RCC 7860 (cell line): ENCODE measurements around the gene SLC16A7.
A peak's percentile ranks its signal among the peaks of the same experiment; 100 is the strongest.

ENCODE experiments used
- DNase-seq: peaks from one replicate; pipeline ENCODE4 v3.0.0-alpha.2; 2015; ENCODE audit warnings: low spot score
- FAIRE-seq: peaks from 2 replicates; lab custom pipeline; 2012; peaks lifted over from hg19 to GRCh38; lab: Jason Lieb, UNC

The SLC16A7 gene

DNA sequence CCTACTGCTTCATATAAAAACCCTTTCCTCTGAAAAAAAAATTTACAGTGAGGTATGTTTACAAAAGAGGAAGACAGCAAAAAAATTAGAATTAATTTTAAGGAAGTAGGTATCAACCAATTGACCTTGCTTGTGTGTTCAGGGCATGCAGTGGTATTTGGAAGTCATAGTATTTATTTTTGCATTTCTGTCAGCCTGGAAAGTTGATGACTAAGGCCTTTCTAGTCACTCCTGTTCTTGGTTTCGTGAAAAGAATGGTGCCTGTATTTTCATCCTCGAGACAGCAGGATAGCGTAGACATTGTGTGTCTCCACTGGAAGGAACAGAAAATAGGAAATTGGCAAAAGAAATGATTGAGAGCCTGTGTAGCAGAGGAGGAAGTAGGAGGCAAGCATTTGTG lies 24.5 kb downstream of the SLC16A7 start:
- FAIRE-seq (no peak), DNase-seq (no peak)

DNA sequence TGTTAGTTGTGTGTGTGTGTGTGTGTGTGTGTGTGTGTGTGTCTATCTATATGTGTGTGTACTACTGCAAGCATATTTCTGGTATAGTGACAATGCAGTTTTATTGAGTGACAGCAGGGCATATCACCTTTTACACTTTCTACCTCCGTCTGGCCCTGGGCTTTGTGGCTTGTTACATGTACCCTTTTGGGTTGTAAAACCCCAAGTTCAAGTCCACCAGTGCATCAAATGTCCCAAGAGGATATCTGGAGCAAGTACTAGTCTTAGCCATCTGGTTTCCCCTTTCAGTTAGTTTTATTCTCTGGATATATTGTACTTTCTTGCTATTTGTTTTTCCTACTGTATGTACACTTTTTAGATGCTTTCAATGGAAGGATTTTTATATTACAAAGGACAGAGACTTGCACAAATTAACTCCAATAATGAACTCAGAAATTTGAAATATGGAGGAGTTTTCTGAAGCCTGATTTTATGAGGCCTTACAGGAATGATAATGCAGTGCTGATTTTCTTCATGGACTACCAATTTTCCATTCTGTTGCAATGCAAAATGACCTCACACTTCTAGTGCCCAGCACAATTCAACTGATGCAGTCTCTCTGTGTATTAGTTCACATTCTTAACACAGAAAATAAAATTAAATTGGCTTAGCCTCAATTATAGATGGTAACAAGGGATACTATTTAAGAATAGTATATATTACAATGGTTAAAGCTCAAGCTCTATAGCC lies 29.1 kb downstream of the SLC16A7 start:
- DNase-seq, result no peak
- FAIRE-seq, result no peak

DNA sequence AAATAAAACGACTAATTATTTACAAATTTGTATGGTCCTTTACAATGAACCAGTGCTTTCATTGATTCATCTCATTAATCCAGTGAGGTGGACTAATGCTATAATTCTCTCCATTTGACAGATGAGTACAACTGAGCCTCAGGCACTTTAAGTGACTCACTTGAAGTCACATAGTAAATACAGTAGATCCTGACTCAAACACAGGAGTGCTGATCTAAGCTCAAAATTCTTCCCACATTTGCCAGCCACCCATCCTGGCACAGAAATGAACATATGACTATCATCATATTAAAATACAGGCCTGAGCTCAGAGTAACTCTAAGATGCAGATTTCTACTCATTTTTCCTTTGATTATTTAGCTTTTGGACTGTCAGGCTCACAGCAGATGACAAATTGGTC lies 30.6 kb downstream of the SLC16A7 start:
- no peak for FAIRE-seq
- peak; percentile 8 for DNase-seq

DNA sequence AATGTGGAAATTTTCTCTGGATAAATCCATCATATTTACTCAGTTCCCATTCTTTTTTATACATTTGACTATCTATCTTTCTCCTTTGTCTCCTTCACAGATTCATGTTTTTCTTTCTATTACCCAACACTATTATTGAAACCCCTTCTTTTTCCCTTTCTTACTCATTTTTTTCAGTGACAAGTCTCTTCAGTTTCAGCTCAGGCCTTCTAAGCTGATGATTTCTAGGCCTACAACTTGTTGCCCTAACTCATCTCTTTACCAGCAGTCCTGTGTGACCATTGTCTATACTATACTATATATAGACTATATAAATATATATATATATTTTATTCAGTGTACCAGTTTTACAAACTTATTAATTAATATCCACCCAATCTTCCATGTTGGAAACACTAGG lies 31.8 kb downstream of the SLC16A7 start:
- DNase-seq, result no peak
- no peak for FAIRE-seq

DNA sequence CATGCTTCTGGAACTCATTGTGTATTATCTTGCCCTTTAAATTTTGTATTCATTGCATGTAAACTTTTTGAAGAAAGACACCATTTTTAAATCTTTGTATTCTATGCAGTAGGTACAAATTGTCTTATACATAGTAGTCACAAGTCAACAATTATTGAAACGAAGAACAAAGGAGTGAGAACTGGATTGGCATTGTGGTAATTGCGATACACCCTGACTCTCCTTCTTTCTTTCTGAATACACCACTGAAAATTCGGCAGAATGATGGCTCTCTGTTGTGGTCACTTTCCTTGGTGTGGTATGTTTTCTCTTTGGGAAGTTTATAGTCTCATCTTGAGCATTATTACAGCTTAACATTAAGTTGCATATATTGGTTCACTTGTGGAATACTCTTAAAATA lies 34.1 kb downstream of the SLC16A7 start:
- FAIRE-seq (no peak), DNase-seq (no peak)

DNA sequence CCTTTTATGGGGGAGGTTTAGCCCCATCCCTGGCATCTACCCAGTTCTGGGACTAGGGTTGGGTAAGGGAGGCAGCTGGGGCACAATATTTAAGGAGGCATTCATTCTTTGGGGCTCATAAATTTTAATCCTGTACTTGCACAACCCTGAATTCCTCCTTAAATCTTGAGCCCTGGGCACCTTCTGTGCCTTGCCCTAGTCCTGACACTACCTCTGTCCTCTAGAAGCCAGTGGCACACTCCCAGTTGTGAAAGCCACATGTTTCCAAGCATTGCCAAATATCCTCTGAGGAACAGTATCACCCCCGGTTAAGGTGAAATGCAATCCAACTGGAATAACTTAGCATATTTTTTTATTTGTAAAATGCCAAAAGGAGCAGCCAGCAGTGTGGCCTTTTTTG lies 36.6 kb downstream of the SLC16A7 start:
- FAIRE-seq (no peak), DNase-seq (no peak)

DNA sequence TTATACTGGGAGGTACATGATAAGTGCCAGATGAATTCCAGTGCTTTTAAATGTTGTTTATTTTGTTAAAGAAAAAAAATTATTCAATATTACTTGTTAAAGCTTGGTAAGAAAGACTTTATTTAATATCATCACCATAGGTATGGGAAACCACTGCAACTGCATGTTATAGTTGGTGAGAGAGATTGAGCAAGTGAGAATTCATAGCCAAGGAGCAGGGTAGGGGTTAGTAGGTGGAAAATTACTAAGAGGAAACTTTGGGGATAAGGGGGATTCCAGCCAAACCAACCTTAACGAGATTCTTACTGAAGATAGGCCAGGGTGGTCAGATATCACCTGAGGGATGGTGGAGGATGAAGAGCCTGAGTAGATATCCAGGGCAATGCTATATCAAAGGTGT lies 38.4 kb downstream of the SLC16A7 start:
- no peak for DNase-seq
- FAIRE-seq, result no peak

DNA sequence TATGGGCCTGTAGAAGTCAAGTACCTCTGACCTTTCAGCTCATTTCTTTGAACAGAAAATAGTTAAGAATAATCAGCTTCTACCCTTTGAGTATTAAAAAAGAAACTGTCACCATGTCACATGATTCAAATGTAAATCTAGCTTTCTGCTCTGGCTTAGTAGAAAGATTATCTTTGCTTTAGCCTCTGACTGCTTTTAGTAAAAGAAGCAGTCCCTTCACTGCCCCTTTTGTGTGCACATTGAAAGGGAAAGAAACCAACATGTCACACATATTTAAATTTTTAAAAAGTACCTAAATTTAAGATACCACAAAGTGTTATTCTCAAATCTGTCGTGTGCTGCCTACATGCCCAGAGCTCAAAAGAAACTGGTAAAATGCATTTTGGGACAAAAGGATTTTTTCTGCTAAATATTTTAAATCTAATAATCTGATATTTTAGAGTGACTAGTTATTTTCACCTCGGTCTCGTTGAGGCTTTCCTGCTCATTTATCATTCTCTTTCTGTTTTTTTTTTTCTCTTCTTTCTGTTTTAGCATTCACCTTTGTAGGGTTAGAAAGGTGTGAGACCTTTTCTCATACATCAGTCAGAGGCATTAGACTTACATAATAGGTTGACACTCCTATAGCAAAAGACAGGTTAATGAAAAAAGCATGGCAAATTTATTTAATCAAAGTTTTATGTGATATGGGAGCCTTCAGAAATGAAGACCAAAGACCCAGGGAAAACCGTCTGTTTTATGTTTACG lies 41.3 kb downstream of the SLC16A7 start:
- DNase-seq (no peak), FAIRE-seq (no peak)

DNA sequence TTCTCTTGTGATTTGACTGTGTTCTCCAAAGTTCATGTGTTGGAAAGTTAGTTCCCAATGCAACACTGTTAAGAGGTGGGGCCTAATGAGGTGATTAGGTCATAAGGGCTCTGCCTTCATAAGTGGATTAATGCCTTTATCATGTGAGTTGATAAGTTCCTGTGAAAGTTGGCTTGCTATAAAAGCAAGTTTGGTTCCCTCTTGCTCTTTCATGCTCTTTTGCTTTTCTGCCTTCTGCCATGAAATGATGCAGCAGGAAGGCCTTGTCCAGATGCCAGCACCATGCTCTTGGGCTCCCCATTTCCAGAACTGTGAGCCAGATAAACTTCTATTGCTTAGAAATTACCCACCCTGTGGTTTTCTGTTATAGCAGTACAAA lies 41.9 kb downstream of the SLC16A7 start:
- DNase-seq (no peak), FAIRE-seq (no peak)

DNA sequence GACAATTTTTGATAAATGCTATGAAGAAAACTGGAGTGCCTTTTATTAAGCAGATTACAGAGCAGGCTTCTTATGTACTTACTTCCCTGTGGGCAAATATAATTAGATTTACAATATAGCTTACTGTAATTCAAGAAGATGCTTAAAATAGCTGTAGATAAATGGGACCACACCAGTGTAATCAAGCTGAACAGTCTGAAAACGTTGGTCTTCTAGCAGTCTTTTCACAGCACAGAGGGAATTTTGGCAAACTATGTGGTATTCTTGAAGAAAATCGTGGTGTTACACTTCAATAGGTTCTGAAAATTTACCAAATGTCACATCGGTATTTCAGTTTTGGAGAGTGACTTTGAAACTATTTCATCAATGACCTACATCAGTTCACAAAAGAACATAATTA lies 47.7 kb downstream of the SLC16A7 start:
- peak; percentile 52 for FAIRE-seq

DNA sequence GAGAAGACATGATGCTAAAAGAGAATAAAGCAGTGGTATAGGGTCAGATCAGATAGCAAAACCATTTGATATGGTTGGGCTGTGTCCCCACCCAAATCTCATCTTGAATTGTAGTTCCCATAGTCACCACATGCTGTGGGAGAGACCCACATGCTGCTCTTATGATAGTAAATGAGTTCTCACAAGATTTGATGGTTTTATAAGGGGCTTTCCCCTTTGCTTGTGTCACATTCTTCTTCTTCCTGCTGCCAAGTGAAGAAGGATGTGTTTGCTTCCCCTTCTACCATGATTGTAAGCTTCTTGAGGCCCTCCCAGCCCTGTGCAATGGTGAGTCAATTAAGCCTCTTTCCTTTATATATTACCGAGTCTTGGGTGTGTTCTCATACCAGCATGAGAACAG lies 49.4 kb downstream of the SLC16A7 start:
- no peak for DNase-seq
- no peak for FAIRE-seq

More for the DNA sequence above, 47.7 kb downstream of the SLC16A7 start:
- DNase-seq, result no peak

DNA sequence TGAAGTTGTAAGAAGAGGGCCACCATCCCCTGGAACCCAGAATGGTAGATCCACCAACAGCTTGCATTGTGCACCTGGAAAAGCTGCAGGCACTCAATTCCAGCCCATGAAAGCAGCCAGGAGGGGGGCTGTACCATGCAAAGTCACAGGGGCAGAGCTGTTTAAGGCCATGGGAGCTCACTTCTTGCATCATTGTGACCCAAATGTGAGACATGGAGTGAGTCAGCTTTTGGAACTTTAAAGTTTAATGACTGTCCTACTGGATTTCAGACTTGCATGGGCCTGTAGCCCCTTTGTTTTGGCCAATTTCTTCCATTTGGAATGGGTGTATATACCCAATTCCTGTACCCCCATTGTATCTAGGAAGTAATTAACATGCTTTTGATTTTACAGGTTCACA lies 50.8 kb downstream of the SLC16A7 start:
- no peak for FAIRE-seq

DNA sequence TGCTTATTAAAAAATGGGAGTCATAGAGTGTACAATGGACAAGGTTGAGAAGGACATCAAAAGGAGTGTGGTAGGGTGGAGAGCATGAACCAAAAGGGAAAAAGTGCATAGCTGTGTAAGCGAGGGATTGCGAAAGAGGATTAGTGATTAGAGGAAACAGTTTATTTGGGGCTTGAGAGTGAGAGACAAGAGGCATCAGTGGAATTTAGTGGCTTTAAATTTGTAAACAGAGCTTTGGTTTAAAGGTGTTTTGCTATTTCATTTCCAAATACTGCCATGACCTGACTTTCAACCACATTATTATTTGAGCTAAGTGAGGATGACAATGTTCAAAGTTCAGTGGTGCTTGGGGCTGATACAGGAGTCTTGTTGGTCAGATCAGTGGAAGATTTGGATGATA lies 53.4 kb downstream of the SLC16A7 start:
- DNase-seq (no peak), FAIRE-seq (no peak)

More for the DNA sequence above, 50.8 kb downstream of the SLC16A7 start:
- no peak for DNase-seq

DNA sequence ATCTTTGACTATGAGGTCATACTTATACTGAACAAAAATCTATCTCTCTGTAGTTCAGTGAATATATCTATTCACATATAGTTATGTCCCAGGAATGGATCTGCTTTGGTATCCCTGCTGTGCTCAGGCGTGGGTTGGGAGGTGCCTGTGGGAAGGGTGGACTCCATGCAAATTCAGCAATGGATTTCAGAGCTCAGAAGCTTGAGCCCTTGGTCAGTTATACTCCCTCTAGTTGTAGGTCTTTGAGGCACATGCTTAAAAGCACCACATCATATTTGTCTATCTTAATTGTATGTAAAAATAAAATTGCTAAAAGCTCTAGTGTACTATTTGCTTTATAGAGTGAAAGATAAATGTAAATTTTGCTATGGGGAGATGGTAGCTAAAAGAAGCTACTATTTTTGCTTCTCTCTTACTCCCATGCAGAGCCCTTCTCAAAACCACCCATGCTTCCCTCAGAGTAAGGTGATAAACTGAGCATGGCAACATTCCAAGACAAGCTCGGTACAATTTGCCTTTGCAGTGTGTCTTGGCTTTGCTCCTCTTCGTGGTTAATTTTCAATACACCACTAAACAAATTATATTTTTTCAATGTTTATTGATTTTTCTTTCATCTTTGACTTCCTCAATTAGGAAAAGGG lies 54.9 kb downstream of the SLC16A7 start:
- FAIRE-seq, result no peak
- no peak for DNase-seq

DNA sequence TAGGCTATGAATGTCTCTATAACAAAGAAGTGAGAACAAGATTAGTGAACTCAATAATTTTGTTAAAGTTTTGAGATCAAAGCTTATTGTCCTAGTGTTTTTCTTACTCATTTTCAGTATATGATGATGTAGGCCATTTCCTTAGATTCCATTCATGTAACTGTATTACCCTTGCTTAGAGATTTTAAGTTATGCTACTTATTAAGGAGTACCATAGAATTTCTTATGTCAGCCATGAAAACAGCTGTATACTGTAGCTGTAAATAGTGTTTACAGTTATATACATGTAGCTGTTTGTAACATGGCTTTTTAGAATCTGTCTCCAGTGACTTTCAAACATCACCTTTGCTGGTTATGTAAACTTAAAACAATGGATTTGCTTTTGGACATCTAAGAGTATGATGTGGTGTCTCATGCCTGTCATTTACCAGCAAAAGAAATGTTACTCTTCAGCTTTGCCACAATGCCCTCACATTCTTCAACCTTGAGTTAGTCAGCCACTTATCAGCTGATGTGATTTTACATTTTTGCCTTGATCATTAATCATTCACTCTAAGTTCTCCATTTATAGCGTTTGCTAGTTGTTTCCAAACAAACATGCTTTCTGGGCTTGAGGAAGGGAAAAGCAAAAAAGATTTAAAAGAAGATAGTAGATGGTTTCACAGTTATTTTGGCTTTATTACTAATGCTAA lies 55.5 kb downstream of the SLC16A7 start:
- peak; percentile 90 for FAIRE-seq
- DNase-seq, result peak; percentile 69

DNA sequence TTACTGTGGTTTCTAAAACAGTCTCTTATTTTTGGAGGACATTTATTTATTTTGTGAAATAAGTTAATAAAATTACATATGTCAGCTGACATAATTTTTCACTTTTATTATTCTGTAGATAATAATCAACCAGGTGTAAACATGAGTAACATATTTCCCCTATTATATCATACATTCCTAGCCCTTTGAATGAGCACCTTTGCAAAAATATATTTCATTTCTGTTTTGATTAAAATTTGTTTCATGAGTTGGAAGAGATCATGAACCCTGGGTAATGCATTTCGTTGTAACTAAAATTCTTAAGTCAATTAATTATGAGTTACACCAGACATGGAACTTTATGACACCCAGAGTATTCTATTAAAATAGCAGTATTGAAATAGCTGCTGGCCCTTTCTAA lies 56.3 kb downstream of the SLC16A7 start:
- peak; percentile 49 for FAIRE-seq

DNA sequence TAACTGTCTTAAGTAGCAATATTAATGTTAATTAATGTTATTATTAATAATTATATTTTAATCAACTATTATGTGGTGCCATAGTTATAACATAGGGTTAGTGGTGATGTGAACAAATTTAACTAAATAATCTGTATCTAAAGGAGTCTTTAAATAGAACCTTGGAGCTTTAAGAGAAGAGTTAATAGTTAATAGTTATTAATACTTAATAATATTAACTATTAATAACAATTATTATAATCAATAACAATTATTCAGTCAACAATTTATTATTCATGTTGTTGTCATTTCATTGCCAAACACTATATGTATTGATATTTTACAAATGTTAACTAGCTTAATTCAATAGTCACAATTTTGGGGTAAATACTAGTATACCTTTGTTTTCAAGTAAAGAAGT lies 58.2 kb downstream of the SLC16A7 start:
- no peak for DNase-seq
- FAIRE-seq, result peak; percentile 62

More for the DNA sequence above, 56.3 kb downstream of the SLC16A7 start:
- DNase-seq, result no peak

DNA sequence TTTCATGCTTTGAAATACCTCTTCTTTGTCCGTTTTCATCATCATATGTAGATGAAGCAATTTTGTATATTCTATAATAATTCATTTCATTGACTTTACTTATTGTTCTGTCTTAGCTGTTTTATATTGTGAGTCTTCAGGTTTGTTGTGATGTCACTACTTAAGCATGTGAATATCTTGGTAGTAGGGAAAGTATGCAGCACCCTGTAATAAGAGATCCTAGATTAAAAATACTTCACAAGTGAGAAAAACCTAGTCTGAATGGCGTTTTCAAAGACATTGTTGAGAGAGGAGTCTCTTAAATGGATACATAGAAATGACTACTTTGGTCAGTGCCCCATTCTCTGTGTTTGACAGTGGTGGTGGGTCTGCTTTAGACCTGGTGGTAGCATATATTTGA lies 61.4 kb downstream of the SLC16A7 start:
- no peak for FAIRE-seq
- DNase-seq, result no peak

DNA sequence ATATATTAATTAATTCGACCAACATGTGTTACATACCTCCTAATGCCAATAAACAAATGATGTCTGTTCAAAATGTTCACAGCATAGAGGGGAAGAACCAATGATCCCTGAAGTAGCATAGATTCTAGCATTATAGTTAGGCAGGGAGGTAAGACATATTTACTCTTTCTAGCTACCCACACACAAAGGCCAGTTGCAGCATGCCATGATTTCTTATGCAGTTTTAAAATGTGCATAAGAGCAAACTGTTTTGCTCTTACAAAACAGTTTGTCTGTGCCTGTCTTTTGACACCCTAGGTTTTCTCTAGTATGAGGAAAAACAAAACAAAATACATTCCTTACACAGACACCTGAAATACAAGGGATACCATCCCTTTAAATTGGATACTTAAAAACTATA lies 61.9 kb downstream of the SLC16A7 start:
- FAIRE-seq, result no peak

DNA sequence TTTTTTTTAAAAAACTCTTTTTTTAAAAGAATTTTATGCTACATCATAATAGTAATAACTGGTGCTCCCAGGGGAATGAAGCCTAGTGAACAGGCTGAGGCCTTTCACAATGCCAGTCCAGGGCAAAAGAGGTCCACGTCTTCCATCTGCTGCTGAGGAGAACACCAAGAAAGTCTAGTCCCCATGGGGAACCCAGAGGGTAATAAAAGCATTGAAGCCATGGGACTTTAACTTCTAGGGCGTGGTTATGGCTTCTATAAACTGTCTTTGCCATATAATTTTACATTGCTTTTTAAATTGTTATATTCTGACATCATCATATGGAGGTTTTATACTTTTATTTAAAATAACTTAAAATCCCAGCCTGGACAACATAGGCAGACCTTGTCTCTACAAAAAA lies 64.3 kb downstream of the SLC16A7 start:
- DNase-seq (no peak), FAIRE-seq (no peak)

More for the DNA sequence above, 61.9 kb downstream of the SLC16A7 start:
- DNase-seq, result no peak

DNA sequence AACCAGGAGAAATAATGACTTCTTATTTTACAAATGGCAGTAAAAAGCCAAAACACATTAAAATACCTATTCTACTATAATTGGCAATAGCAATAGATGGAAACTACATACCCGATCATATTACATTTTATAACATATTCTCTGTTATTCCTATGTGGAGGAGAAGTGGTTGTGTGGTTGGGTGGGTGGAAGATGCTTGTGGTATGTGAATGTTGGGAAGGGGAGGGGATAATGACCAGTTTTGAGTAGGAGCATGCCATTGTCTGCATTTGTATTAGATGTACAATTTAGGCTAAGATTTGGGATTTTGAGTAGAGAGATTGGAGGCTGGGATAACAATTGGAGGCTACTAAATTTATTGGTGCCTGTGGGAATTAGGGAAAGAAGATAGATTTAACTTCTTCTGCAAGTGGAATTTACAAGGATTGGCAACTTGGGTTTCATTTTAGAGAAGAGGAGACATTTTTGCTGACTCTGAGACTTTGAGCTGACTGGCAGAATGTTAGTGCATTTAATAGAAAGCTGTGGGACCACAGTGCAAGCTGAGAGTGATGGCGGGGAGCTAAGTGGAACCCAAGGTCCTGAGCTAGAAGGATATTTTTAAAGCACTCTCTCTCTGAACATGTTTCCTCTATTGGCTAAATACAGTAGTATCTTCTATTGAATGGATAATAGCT lies 65.2 kb downstream of the SLC16A7 start:
- DNase-seq (no peak), FAIRE-seq (no peak)
